ENCODE measurements around the gene IL5. TPM values are rescaled to one million over a fixed set of nuclear protein-coding genes. Genes with fewer than 3 reads are reported as not detected.

Gene IL5
- total RNA-seq, 4 donors from 2014 or later, result not detected

GRCh38 chr5:132546108-132546507 is 2.8 kb upstream of the IL5 start:
- in situ Hi-C loops (cut with MboI; ENCODE audit: low pct_ligation_motif_present in 1 of 4, low pct_unique_long_range_greater_than_20kb in 1 of 4, low sequenced_read_pairs in 3 of 4) (loop anchor here in 1 of 4 donors (25.0 kb wide), 1 partner anchor 284 kb away; the partner anchor contains the start of gene PDLIM4), intact Hi-C loops (cut with DNase I; ENCODE audit: low total_unique reads) (no loop called here)
- Histone ChIP-seq H3K36me3 (no peaks in the 10 kb centered on the region), H3K4me1 (no peaks in the 10 kb centered on the region), H3K9me3 (no peaks in the 10 kb centered on the region), H3K27me3 (no peaks in the 10 kb centered on the region), H3K27ac (no peak overlapping the region), H3K4me3 (no peak overlapping the region)
- TF ChIP-seq POLR2AphosphoS5 (IDR thresholded peaks at IDR 0.05) (no peak), CTCF (IDR thresholded peaks at IDR 0.05) (no peak), EP300 (IDR thresholded peaks at IDR 0.05; ENCODE audit: low read depth) (no peak), POLR2A (IDR thresholded peaks at IDR 0.05) (no peak)
- 84% methylated on average over 2 of the region's 2 CpGs for WGBS, 2 donors (ENCODE audit: low coverage in 1 of 2)
- DNase-seq, result no peak

- Histone ChIP-seq H3K36me3 (no peaks in the 10 kb centered on the region), H3K27me3 (no peaks in the 10 kb centered on the region), H3K9me3 (no peaks in the 10 kb centered on the region), H3K27ac (no peak overlapping the region), H3K4me3 (no peak overlapping the region), H3K4me1 (no peaks in the 10 kb centered on the region)
- 92 to 96% methylated on average over 4 of the region's 4 CpGs for WGBS, 2 donors (ENCODE audit: low coverage in 1 of 2)
- TF ChIP-seq POLR2AphosphoS5 (IDR thresholded peaks at IDR 0.05) (no peak), CTCF (IDR thresholded peaks at IDR 0.05) (no peak), EP300 (IDR thresholded peaks at IDR 0.05; ENCODE audit: low read depth) (no peak), POLR2A (IDR thresholded peaks at IDR 0.05) (no peak)
- intact Hi-C loops (cut with DNase I; ENCODE audit: low total_unique reads) (no loop called here), in situ Hi-C loops (cut with MboI; ENCODE audit: low pct_ligation_motif_present in 1 of 4, low pct_unique_long_range_greater_than_20kb in 1 of 4, low sequenced_read_pairs in 3 of 4) (loop anchor here in 1 of 4 donors (25.0 kb wide), 1 partner anchor 278 kb away; the partner anchor contains the start of gene PDLIM4)
- DNase-seq, result no peak
Observed at GRCh38 chr5:132540764-132541163, 2.6 kb downstream of the IL5 start.

GRCh38 chr5:132540149-132540548 is 3.2 kb downstream of the IL5 start:
- intact Hi-C loops (cut with DNase I; ENCODE audit: low total_unique reads) (no loop called here), in situ Hi-C loops (cut with MboI; ENCODE audit: low pct_ligation_motif_present in 1 of 4, low pct_unique_long_range_greater_than_20kb in 1 of 4, low sequenced_read_pairs in 3 of 4) (loop anchor here in 1 of 4 donors (25.0 kb wide), 1 partner anchor 278 kb away; the partner anchor contains the start of gene PDLIM4)
- WGBS, 2 donors (ENCODE audit: low coverage in 1 of 2), result 78% methylated on average over 5 of the region's 5 CpGs; no CpG with 5 or more reads in 1 of the 2 donors
- DNase-seq, result no peak
- no peaks in the 10 kb centered on the region for H3K27me3 ChIP-seq
- no peaks in the 10 kb centered on the region for H3K36me3 ChIP-seq
- no peak overlapping the region for H3K4me3 ChIP-seq
- H3K4me1 ChIP-seq, result no peaks in the 10 kb centered on the region
- no peaks in the 10 kb centered on the region for H3K9me3 ChIP-seq
- TF ChIP-seq CTCF (IDR thresholded peaks at IDR 0.05), result no peak
- no peak for TF ChIP-seq POLR2AphosphoS5 (IDR thresholded peaks at IDR 0.05)
- no peak for TF ChIP-seq POLR2A (IDR thresholded peaks at IDR 0.05)
- TF ChIP-seq EP300 (IDR thresholded peaks at IDR 0.05; ENCODE audit: low read depth), result no peak
- H3K27ac ChIP-seq, result no peak overlapping the region

- TF ChIP-seq POLR2A (IDR thresholded peaks at IDR 0.05) (no peak), EP300 (IDR thresholded peaks at IDR 0.05; ENCODE audit: low read depth) (no peak), POLR2AphosphoS5 (IDR thresholded peaks at IDR 0.05) (no peak), CTCF (IDR thresholded peaks at IDR 0.05) (no peak)
- intact Hi-C loops (cut with DNase I; ENCODE audit: low total_unique reads), result no loop called here
- no peak overlapping the region for H3K27ac ChIP-seq
- H3K4me3 ChIP-seq, result no peak overlapping the region
- WGBS, 2 donors (ENCODE audit: low coverage in 1 of 2), result 70 to 71% methylated on average over 3 to 4 of the region's 4 CpGs
- H3K9me3 ChIP-seq, result no peaks in the 10 kb centered on the region
- no peaks in the 10 kb centered on the region for H3K36me3 ChIP-seq
- H3K27me3 ChIP-seq, result no peaks in the 10 kb centered on the region
- DNase-seq, result no peak
- in situ Hi-C loops (cut with MboI; ENCODE audit: low pct_ligation_motif_present in 1 of 4, low pct_unique_long_range_greater_than_20kb in 1 of 4, low sequenced_read_pairs in 3 of 4), result loop anchor here in 1 of 4 donors (25.0 kb wide), 1 partner anchor 277 kb away; the partner anchor contains the start of gene PDLIM4
- H3K4me1 ChIP-seq, result no peaks in the 10 kb centered on the region
Observed at GRCh38 chr5:132539716-132540115, 3.6 kb downstream of the IL5 start.

Data from transverse colon (tissue), 4 donors.